Left lung (tissue), 10 donors: ENCODE results near the gene CHAMP1. TPM values are rescaled to one million over a fixed set of nuclear protein-coding genes. Genes with fewer than 3 reads are reported as not detected.
"Not testable (repeated sequence)": the region's sequence is repeated elsewhere in the genome, so short reads cannot be mapped to it uniquely, and the experiment has no call there.

Experiments used
- ATAC-seq: fragments of 200-7000 bp; cut with Tn5 transposase; one replicate; pipeline ENCODE4 v1.9.1; 2020; ENCODE audit warnings: moderate library complexity
- DNase-seq, 4 donors: peaks; one replicate each; pipeline ENCODE4 v3.0.0-alpha.2; 2013 to 2020
- H3K27ac ChIP-seq, 2 donors: fragments of 200-600 bp; sonication (generic) in 1 of 2; one replicate each; pipeline versions ENCODE4 v1.5.0 to v1.8.0; 2020 to 2021
- H3K27me3 ChIP-seq, 2 donors: fragments of 200-600 bp; sonication (generic) in 1 of 2; one replicate each; pipeline versions ENCODE4 v1.5.0 to v1.8.0; 2020 to 2021
- H3K36me3 ChIP-seq, 2 donors: fragments of 200-600 bp; sonication (generic) in 1 of 2; one replicate each; pipeline versions ENCODE4 v1.5.0 to v1.8.0; 2020 to 2021
- H3K4me1 ChIP-seq, 2 donors: fragments of 200-600 bp; one replicate each; pipeline ENCODE4 v1.8.0; 2021
- H3K4me3 ChIP-seq, 2 donors: fragments of 200-600 bp; sonication (generic) in 1 of 2; one replicate each; pipeline versions ENCODE4 v1.5.0 to v1.8.0; 2020 to 2021; ENCODE audit warnings: mild to moderate bottlenecking in 1 of 2
- H3K9me3 ChIP-seq, 2 donors: fragments of 200-600 bp; sonication (generic) in 1 of 2; one replicate each; pipeline versions ENCODE4 v1.5.0 to v1.8.0; 2020 to 2021
- CTCF ChIP-seq, 2 donors: fragments of 200-600 bp; sonication (generic) in 1 of 2; IDR thresholded peaks; one replicate each; pipeline versions ENCODE4 v1.5.0 to v1.8.0; 2021; ENCODE audit warnings: antibody characterized with exemption in 2 of 2
- intact Hi-C, 2 donors: fragments of 100-400 bp; cut with DNase I; formaldehyde crosslinking; loops; one replicate each; pipeline versions ENCODE4 v1.11.2 to v1.14.2; 2022
- microRNA-seq, 2 donors: library from miRNA; unstranded; fragments of <30 nt; microRNA quantifications; one replicate each; pipeline ENCODE4, GENCODE V29; 2019
- polyA plus RNA-seq, 6 donors: library from polyadenylated mRNA; unstranded; fragments of 120-200 nt; gene quantifications; one replicate each; pipeline ENCODE4 v1.2.1, GENCODE V29; 2013; ENCODE audit not compliant: insufficient read length in 6 of 6
- total RNA-seq, 2 donors: library from RNA; stranded (reverse); fragmentation: NEBNext Ultra II Directional; extraction: Animal tissue kit (Norgen Biotek cat#: 25700); gene quantifications; one replicate each; pipeline ENCODE4 v1.2.1, GENCODE V29; 2021
- donor health status: DM: no; HTN: yes; CAD: no.
- donor health status: DM: no; HTN: no; CAD: no.

Gene CHAMP1
- total and polyA plus RNA-seq, 8 donors, result 20.9 to 32.4 (median 28.1) TPM

GRCh38 chr13:114339857-114340534 is 25.7 kb downstream of the CHAMP1 start:
- no peaks in the 10 kb centered on the region for H3K9me3 ChIP-seq
- peak; percentile 52 for ATAC-seq
- intact Hi-C loops, result no loop called here
- no peaks in the 10 kb centered on the region for H3K4me1 ChIP-seq
- no peak for DNase-seq
- H3K36me3 ChIP-seq, result no peaks in the 10 kb centered on the region
- H3K27ac ChIP-seq, result no peak overlapping the region
- no peaks in the 10 kb centered on the region for H3K27me3 ChIP-seq
- no peak overlapping the region for H3K4me3 ChIP-seq
- TF ChIP-seq CTCF (IDR thresholded peaks at IDR 0.05), result peak; percentile 36 to 49

- Histone ChIP-seq H3K4me1 (no peaks in the 10 kb centered on the region), H3K4me3 (no peak overlapping the region), H3K9me3 (no peaks in the 10 kb centered on the region), H3K27ac (no peak overlapping the region), H3K36me3 (no peaks in the 10 kb centered on the region), H3K27me3 (no peaks in the 10 kb centered on the region)
- peak; percentile 49 for ATAC-seq
- TF ChIP-seq CTCF (IDR thresholded peaks at IDR 0.05), result no peak
- no peak for DNase-seq
- intact Hi-C loops, result no loop called here
Measured at GRCh38 chr13:114341003-114341777, 26.9 kb downstream of the CHAMP1 start.

GRCh38 chr13:114347256-114347655 is 33.0 kb downstream of the CHAMP1 start:
- intact Hi-C loops, ATAC-seq, H3K9me3 ChIP-seq, H3K27me3 ChIP-seq, H3K27ac ChIP-seq, H3K36me3 ChIP-seq, H3K4me3 ChIP-seq, H3K4me1 ChIP-seq, DNase-seq: not testable (repeated sequence)

GRCh38 chr13:114352763-114353162 is 38.5 kb downstream of the CHAMP1 start:
- H3K4me1 ChIP-seq, intact Hi-C loops, H3K27me3 ChIP-seq, H3K9me3 ChIP-seq, DNase-seq, H3K27ac ChIP-seq, H3K4me3 ChIP-seq, ATAC-seq, H3K36me3 ChIP-seq: not testable (repeated sequence)
- TF ChIP-seq CTCF (IDR thresholded peaks at IDR 0.05), result peak in 1 of 2 donors; percentile 23

GRCh38 chr13:114353382-114353781 is 39.1 kb downstream of the CHAMP1 start:
- H3K4me3 ChIP-seq, ATAC-seq, H3K9me3 ChIP-seq, H3K4me1 ChIP-seq, H3K27me3 ChIP-seq, H3K36me3 ChIP-seq, DNase-seq, H3K27ac ChIP-seq, intact Hi-C loops: not testable (repeated sequence)

Small RNA genes lying within 50 kb of the gene (microRNA-seq; reads per million reads assigned to microRNA genes)
- 0 reads per million in 2 donors for gene MIR4502

Other genes with a start within 250 kb of the CHAMP1 start
- 10 to 100 TPM; 14.5 to 22.2 TPM for gene RASA3, start 181.9 kb upstream of the CHAMP1 start, total RNA-seq
- 10 to 100 TPM; 11.4 to 13.5 (median 11.9) TPM for gene RASA3, start 181.9 kb upstream of the CHAMP1 start, polyA plus RNA-seq
- 1 to 10 TPM in 1 of 2 donors, not detected in 1; 1.5 TPM for gene CFAP97D2, start 135.2 kb upstream of the CHAMP1 start, total RNA-seq
- 1 to 10 TPM in 4 of 6 donors, under 1 TPM in 2; 0.23 to 2.1 (median 1.0) TPM for gene CFAP97D2, start 135.2 kb upstream of the CHAMP1 start, polyA plus RNA-seq
- gene CDC16, start 79.6 kb upstream of the CHAMP1 start, total RNA-seq, result 10 to 100 TPM; 59.8 to 63.6 TPM
- 100 to 1,000 TPM; 114 to 161 (median 129) TPM for gene CDC16, start 79.6 kb upstream of the CHAMP1 start, polyA plus RNA-seq
- gene UPF3A, start 32.9 kb upstream of the CHAMP1 start, total RNA-seq, result 10 to 100 TPM; 32.3 to 42.6 TPM
- 100 to 1,000 TPM; 152 to 193 (median 160) TPM for gene UPF3A, start 32.9 kb upstream of the CHAMP1 start, polyA plus RNA-seq